K562 (cell line): Measurements from ENCODE around the gene PRM3. TPM values are rescaled to one million over a fixed set of nuclear protein-coding genes. Genes with fewer than 3 reads are reported as not detected.
A peak's percentile ranks its signal among the peaks of the same experiment; 100 is the strongest.

Experiments used
- CAMTA2 ChIP-seq: fragments of 250-450 bp; sonication (Bioruptor Pico); conservative IDR thresholded peaks from 2 replicates; pipeline ENCODE4 v1.5.1; 2022
- CHCHD3 ChIP-seq: fragments of 250-450 bp; sonication (Bioruptor Pico); IDR thresholded peaks from 2 replicates; pipeline ENCODE4 v2.1.2; 2022; ENCODE audit warnings: mild to moderate bottlenecking
- DDX20 ChIP-seq: fragments of 450-650 bp; IDR thresholded peaks from 2 replicates; pipeline ENCODE4 v1.6.1; 2016; ENCODE audit warnings: missing genetic modification characterization, low read depth, mild to moderate bottlenecking, missing compliant biosample characterization, moderate library complexity
- E2F6 ChIP-seq, 2 experiments: IDR thresholded peaks; 2 replicates each; pipeline ENCODE4 v1.6.1; 2011; ENCODE audit warnings: borderline replicate concordance in 1 of 2, control low read depth in 1 of 2, low read depth in 1 of 2, low read length in 1 of 2, mild to moderate bottlenecking in 1 of 2, mixed read lengths in 1 of 2, moderate library complexity in 1 of 2; ENCODE audit not compliant: insufficient read depth in 1 of 2, insufficient read length in 1 of 2, poor library complexity in 1 of 2, severe bottlenecking in 1 of 2; ENCODE audit errors: extremely low read depth in 1 of 2
- FOXM1 ChIP-seq, 2 experiments: fragments of 450-650 bp in 1 of 2; sonication (generic) in 1 of 2; formaldehyde crosslinking in 1 of 2; IDR thresholded peaks; 2 replicates each; pipeline versions ENCODE4 v1.6.1 to v1.9.0; 2017 to 2022; ENCODE audit warnings: low read depth in 2 of 2, mild to moderate bottlenecking in 2 of 2, missing genetic modification reagents in 1 of 2, moderate library complexity in 1 of 2
- HOXB6 ChIP-seq: fragments of 250-450 bp; sonication (Bioruptor Pico); IDR thresholded peaks from 2 replicates; pipeline ENCODE4 v1.5.1; 2022; ENCODE audit warnings: mild to moderate bottlenecking, borderline replicate concordance
- MCM2 ChIP-seq: fragments of 450-650 bp; IDR thresholded peaks from 2 replicates; pipeline ENCODE4 v1.6.1; 2017; ENCODE audit warnings: low read depth, mild to moderate bottlenecking
- PPARD ChIP-seq: fragments of 250-450 bp; sonication (Bioruptor Pico); IDR thresholded peaks from 2 replicates; pipeline ENCODE4 v1.8.0; 2022; ENCODE audit warnings: inconsistent platforms, mild to moderate bottlenecking, moderate library complexity
- SMARCE1 ChIP-seq: fragments of 450-650 bp; IDR thresholded peaks from 2 replicates; pipeline ENCODE4 v1.7.1; 2016; ENCODE audit warnings: mild to moderate bottlenecking
- SMC3 ChIP-seq: conservative IDR thresholded peaks from 2 replicates; pipeline ENCODE4 v1.6.1; 2011; ENCODE audit warnings: low read depth, low read length, improper control_type of control experiment; ENCODE audit not compliant: insufficient read depth
- THAP7 ChIP-seq: fragments of 250-450 bp; sonication (Bioruptor Pico); IDR thresholded peaks from 2 replicates; pipeline ENCODE4 v1.5.0; 2021
- XRCC4 ChIP-seq: IDR thresholded peaks from one replicate; pipeline ENCODE4 v1.6.1; 2011; ENCODE audit not compliant: insufficient read depth, insufficient read length; ENCODE audit errors: extremely low read depth
- ZBTB12 ChIP-seq: fragments of 250-450 bp; sonication (Bioruptor Pico); IDR thresholded peaks from 2 replicates; pipeline ENCODE4 v1.4.0; 2020
- ZBTB17 ChIP-seq: fragments of 450-650 bp; formaldehyde crosslinking; IDR thresholded peaks from 2 replicates; pipeline ENCODE4 v1.4.0; 2020; ENCODE audit warnings: mild to moderate bottlenecking
- ZC3H11A ChIP-seq: IDR thresholded peaks from 2 replicates; pipeline ENCODE4 v1.6.1; 2012; ENCODE audit warnings: low read depth, low read length, improper control_type of control experiment
- ZNF518B ChIP-seq: fragments of 250-450 bp; sonication (Bioruptor Pico); IDR thresholded peaks from 2 replicates; pipeline ENCODE4 v1.5.0; 2021; ENCODE audit warnings: mild to moderate bottlenecking, moderate library complexity
- ZNF586 ChIP-seq: fragments of 450-650 bp; formaldehyde crosslinking; conservative IDR thresholded peaks from 2 replicates; pipeline ENCODE4 v1.4.0; 2020; ENCODE audit warnings: mild to moderate bottlenecking, moderate library complexity
- polyA plus RNA-seq, 8 experiments: library from polyadenylated mRNA; depleted of rRNA in 4 of 8; stranded (reverse) in 5 of 8; unstranded in 3 of 8; fragments of >200 nt; fragmentation: Nextera tagmentation in 2 of 8; fragmentation: Illumina TruSeq in 1 of 8; extraction: Ambion mirVana in 2 of 8; extraction: Trizol in 1 of 8; gene quantifications; 2 replicates each; pipeline versions ENCODE4 v1.2.1 to v1.2.3, GENCODE V29; 2011 to 2014; ENCODE audit warnings: inconsistent platforms in 1 of 8, missing spikeins in 1 of 8
- total RNA-seq, 7 experiments: library from RNA; depleted of rRNA in 6 of 7; stranded (reverse); fragments of >200 nt in 6 of 7; fragmentation: Illumina TruSeq in 2 of 7; extraction: Trizol in 2 of 7; gene quantifications; 2 replicates each; pipeline versions ENCODE4 v1.2.1 to v1.2.3, GENCODE V29; 2011 to 2021; ENCODE audit warnings: low replicate concordance in 1 of 7

Gene PRM3
- total and polyA plus RNA-seq, 9 of the 15 experiments (the other 6 are each of a cell fraction or from before 2014, with no cell fraction given): not detected

GRCh38 chr16:11312718-11313492 lies 39.5 kb upstream of the PRM3 start (continued):
- TF ChIP-seq E2F6 (IDR thresholded peaks at IDR 0.05; ENCODE audit: borderline replicate concordance in 1 of 2, extremely low read depth in 1 of 2, insufficient read depth in 1 of 2, insufficient read length in 1 of 2, low read depth in 1 of 2, low read length in 1 of 2, poor library complexity in 1 of 2, severe bottlenecking in 1 of 2) (peak in 1 of 2 experiments; percentile 42), SMARCE1 (no peak), ZBTB12 (no peak), PPARD (CRISPR knock-in tag) (no peak), CAMTA2 (CRISPR knock-in tag) (no peak), SMC3 (no peak), ZNF518B (CRISPR knock-in tag) (no peak), ZC3H11A (no peak), MCM2 (no peak), FOXM1 (IDR thresholded peaks at IDR 0.05; ENCODE audit: low read depth) (peak; percentile 84), FOXM1 (CRISPR knock-in tag; IDR thresholded peaks at IDR 0.05; ENCODE audit: low read depth) (no peak), DDX20 (tag) (no peak), HOXB6 (no peak), THAP7 (CRISPR knock-in tag) (no peak), ZNF586 (CRISPR knock-in tag) (no peak), XRCC4 (no peak), CHCHD3 (CRISPR knock-in tag) (no peak), ZBTB17 (CRISPR knock-in tag) (no peak)
